ENCODE measurements around the gene TRNT1.

TRNT1 gene

GRCh38 chr3:3110299-3110630 is 16.5 kb upstream of the TRNT1 start, which contains the start of gene IL5RA:
TSS of gene IL5RA (minus strand) at chr3:3110374. CDS start at chr3:3104984, 5,390 bp downstream.
- no peak for DNase-seq (ENCODE audit: insufficient read length, low spot score)
- FAIRE-seq, result no peak

- FAIRE-seq (no peak), DNase-seq (ENCODE audit: insufficient read length, low spot score) (no peak)
These were observed 15.9 kb upstream of the TRNT1 start for GRCh38 chr3:3110749-3111361.

- FAIRE-seq (no peak), DNase-seq (ENCODE audit: insufficient read length, low spot score) (no peak)
These were observed 13.6 kb upstream of the TRNT1 start for GRCh38 chr3:3113042-3113709.

GRCh38 chr3:3117651-3118050 is 9.1 kb upstream of the TRNT1 start:
- no peak for DNase-seq (ENCODE audit: insufficient read length, low spot score)
- no peak for FAIRE-seq

- no peak for DNase-seq (ENCODE audit: insufficient read length, low spot score)
- no peak for FAIRE-seq
These were observed 7.3 kb upstream of the TRNT1 start for GRCh38 chr3:3119393-3119851.

- FAIRE-seq (no peak), DNase-seq (ENCODE audit: insufficient read length, low spot score) (peak; percentile 4)
These were observed 763 bp upstream of the TRNT1 start for GRCh38 chr3:3125977-3126376.

GRCh38 chr3:3127432-3128010 is 781 bp downstream of the TRNT1 start:
- FAIRE-seq (peak; percentile 76), DNase-seq (ENCODE audit: insufficient read length, low spot score) (no peak)

GRCh38 chr3:3129579-3129978 is 2.8 kb downstream of the TRNT1 start:
- no peak for DNase-seq (ENCODE audit: insufficient read length, low spot score)

GRCh38 chr3:3133500-3133899 is 6.8 kb downstream of the TRNT1 start:
- DNase-seq (ENCODE audit: insufficient read length, low spot score) (no peak), FAIRE-seq (no peak)

More at GRCh38 chr3:3129579-3129978, 2.8 kb downstream of the TRNT1 start:
- FAIRE-seq, result no peak

GRCh38 chr3:3134750-3135448 is 8.2 kb downstream of the TRNT1 start:
- DNase-seq (ENCODE audit: insufficient read length, low spot score) (no peak), FAIRE-seq (no peak)

GRCh38 chr3:3137526-3137925 is 10.8 kb downstream of the TRNT1 start:
- FAIRE-seq, result no peak

GRCh38 chr3:3141939-3142338 is 15.2 kb downstream of the TRNT1 start:
- no peak for DNase-seq (ENCODE audit: insufficient read length, low spot score)
- FAIRE-seq, result no peak

More at GRCh38 chr3:3137526-3137925, 10.8 kb downstream of the TRNT1 start:
- DNase-seq (ENCODE audit: insufficient read length, low spot score), result no peak

GRCh38 chr3:3145831-3146230 is 19.1 kb downstream of the TRNT1 start:
- DNase-seq (ENCODE audit: insufficient read length, low spot score), result no peak
- no peak for FAIRE-seq

GRCh38 chr3:3149560-3149959 is 22.8 kb downstream of the TRNT1 start:
- no peak for FAIRE-seq
- no peak for DNase-seq (ENCODE audit: insufficient read length, low spot score)

GRCh38 chr3:3151513-3151912 is 24.8 kb downstream of the TRNT1 start:
- DNase-seq (ENCODE audit: insufficient read length, low spot score), result no peak
- no peak for FAIRE-seq

GRCh38 chr3:3154879-3155610 is 28.3 kb downstream of the TRNT1 start:
- FAIRE-seq (no peak), DNase-seq (ENCODE audit: insufficient read length, low spot score) (no peak)

- FAIRE-seq, result no peak
- no peak for DNase-seq (ENCODE audit: insufficient read length, low spot score)
These were observed 30.7 kb downstream of the TRNT1 start for GRCh38 chr3:3157484-3157883.

- DNase-seq (ENCODE audit: insufficient read length, low spot score) (no peak), FAIRE-seq (no peak)
These were observed 34.1 kb downstream of the TRNT1 start for GRCh38 chr3:3160826-3161225.

- no peak for DNase-seq (ENCODE audit: insufficient read length, low spot score)
- FAIRE-seq, result no peak
These were observed 38.5 kb downstream of the TRNT1 start for GRCh38 chr3:3165241-3165640.

- DNase-seq (ENCODE audit: insufficient read length, low spot score), result no peak
- FAIRE-seq, result peak; percentile 18
These were observed 38.9 kb downstream of the TRNT1 start for GRCh38 chr3:3165650-3166049.

- no peak for DNase-seq (ENCODE audit: insufficient read length, low spot score)
- FAIRE-seq, result no peak
These were observed 44.3 kb downstream of the TRNT1 start for GRCh38 chr3:3170998-3171397.
